ENCODE measurements around the gene RHOF.

RHOF gene

DNA sequence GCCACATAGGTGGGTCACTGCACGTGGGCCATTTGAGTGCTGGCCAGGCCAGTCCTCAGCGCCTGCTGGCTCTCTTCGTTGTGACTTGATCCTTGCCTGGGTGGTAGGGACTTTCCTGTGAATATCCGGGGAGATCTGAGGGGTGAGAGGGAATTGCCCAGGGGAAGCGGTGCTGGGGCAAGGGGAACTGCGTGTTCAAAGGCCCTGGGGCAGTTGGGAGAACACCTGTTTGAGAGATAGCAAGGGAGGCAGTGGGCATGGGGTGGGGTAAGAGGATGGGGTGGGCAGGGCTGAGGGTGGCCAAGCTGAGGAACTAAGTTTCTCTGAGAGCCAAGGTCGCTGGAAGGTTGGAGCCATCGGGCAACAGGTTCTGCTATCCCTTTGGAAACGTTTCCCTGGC, 35.3 kb upstream of the RHOF start:
- H3K27ac ChIP-seq (ENCODE audit: low read depth, low read length), result no peak overlapping the region
- H2AFZ ChIP-seq (ENCODE audit: low read length, unreplicated experiment), result no peak overlapping the region
- H3K79me2 ChIP-seq (ENCODE audit: control insufficient read depth, insufficient read depth, low read length, unreplicated experiment), result no peaks in the 10 kb centered on the region
- no peaks in the 10 kb centered on the region for H3K27me3 ChIP-seq (ENCODE audit: insufficient read depth, low read length)
- H3K4me3 ChIP-seq (ENCODE audit: low read depth, low read length), result no peak overlapping the region
- H3K36me3 ChIP-seq (ENCODE audit: insufficient read depth, low read length), result peaks cover 16% of the 10 kb centered on the region; the same call in 1 of the 2 replicates
- no peaks in the 10 kb centered on the region for H3K4me1 ChIP-seq (ENCODE audit: control insufficient read depth, insufficient read depth, low read length, unreplicated experiment)

- H3K27me3 ChIP-seq (ENCODE audit: insufficient read depth, low read length), result no peaks in the 10 kb centered on the region
- no peak overlapping the region for H2AFZ ChIP-seq (ENCODE audit: low read length, unreplicated experiment)
- no peak overlapping the region for H3K27ac ChIP-seq (ENCODE audit: low read depth, low read length)
- H3K4me1 ChIP-seq (ENCODE audit: control insufficient read depth, insufficient read depth, low read length, unreplicated experiment), result no peaks in the 10 kb centered on the region
- no peaks in the 10 kb centered on the region for H3K79me2 ChIP-seq (ENCODE audit: control insufficient read depth, insufficient read depth, low read length, unreplicated experiment)
- peaks cover 16% of the 10 kb centered on the region; the same call in 1 of the 2 replicates for H3K36me3 ChIP-seq (ENCODE audit: insufficient read depth, low read length)
- no peak overlapping the region for H3K4me3 ChIP-seq (ENCODE audit: low read depth, low read length)
Measured at GRCh38 chr12:121828306-121828705, 34.8 kb upstream of the RHOF start.

GRCh38 chr12:121827351-121828099, 34.0 kb upstream of the RHOF start:
- peaks cover 16% of the 10 kb centered on the region; the same call in 1 of the 2 replicates for H3K36me3 ChIP-seq (ENCODE audit: insufficient read depth, low read length)
- H3K4me1 ChIP-seq (ENCODE audit: control insufficient read depth, insufficient read depth, low read length, unreplicated experiment), result no peaks in the 10 kb centered on the region
- H3K79me2 ChIP-seq (ENCODE audit: control insufficient read depth, insufficient read depth, low read length, unreplicated experiment), result no peaks in the 10 kb centered on the region

DNA sequence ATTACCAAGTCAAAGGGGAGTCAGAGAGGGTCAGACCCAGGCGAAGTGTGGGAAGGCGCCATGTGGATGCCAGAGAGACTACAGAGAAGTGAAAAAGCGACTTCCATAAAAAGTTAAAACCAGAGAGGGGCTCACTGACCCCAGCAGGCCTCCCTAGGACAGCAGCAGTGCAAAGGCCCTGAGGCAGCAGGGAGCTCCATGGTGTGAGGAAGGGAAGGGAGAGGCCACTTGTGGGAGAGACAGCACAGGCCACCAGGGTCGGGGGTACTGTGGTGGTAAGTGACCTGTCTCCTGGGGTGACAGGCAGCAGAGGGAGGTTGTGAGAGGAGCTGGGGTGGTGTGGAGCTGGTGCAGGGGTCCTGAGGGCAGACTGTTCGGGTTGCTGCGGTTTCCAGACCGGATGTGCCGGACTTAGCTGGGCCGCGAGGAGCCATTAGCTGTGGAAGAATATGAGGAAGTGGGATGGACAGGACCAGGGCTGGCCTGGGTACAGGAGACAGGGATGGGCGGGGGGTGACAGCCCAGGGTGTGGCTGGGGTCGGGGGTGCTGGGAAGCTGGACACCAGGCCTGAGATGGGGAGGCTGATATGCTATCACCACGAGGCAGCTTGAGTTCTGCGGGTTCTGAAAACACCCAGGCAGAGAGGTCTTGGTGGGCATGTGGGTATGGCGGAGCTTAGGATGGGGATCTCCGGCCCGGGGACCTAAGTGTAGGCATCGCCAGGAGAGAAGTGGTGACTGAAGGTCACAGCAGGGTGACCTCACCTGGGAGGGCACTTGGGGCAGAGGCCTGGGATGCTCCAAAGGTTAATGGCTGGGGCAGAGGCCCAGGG, 33.0 kb upstream of the RHOF start:
- H3K27ac ChIP-seq (ENCODE audit: low read depth, low read length), result no peak overlapping the region
- no peak overlapping the region for H3K4me3 ChIP-seq (ENCODE audit: low read depth, low read length)
- no peaks in the 10 kb centered on the region for H3K27me3 ChIP-seq (ENCODE audit: insufficient read depth, low read length)
- H2AFZ ChIP-seq (ENCODE audit: low read length, unreplicated experiment), result no peak overlapping the region
- peaks cover 11% of the 10 kb centered on the region; the same call in 1 of the 2 replicates for H3K36me3 ChIP-seq (ENCODE audit: insufficient read depth, low read length)
- no peaks in the 10 kb centered on the region for H3K4me1 ChIP-seq (ENCODE audit: control insufficient read depth, insufficient read depth, low read length, unreplicated experiment)
- no peaks in the 10 kb centered on the region for H3K79me2 ChIP-seq (ENCODE audit: control insufficient read depth, insufficient read depth, low read length, unreplicated experiment)

More at GRCh38 chr12:121827351-121828099, 34.0 kb upstream of the RHOF start:
- no peak overlapping the region for H3K4me3 ChIP-seq (ENCODE audit: low read depth, low read length)
- H2AFZ ChIP-seq (ENCODE audit: low read length, unreplicated experiment), result no peak overlapping the region
- H3K27me3 ChIP-seq (ENCODE audit: insufficient read depth, low read length), result no peaks in the 10 kb centered on the region
- H3K27ac ChIP-seq (ENCODE audit: low read depth, low read length), result no peak overlapping the region

DNA sequence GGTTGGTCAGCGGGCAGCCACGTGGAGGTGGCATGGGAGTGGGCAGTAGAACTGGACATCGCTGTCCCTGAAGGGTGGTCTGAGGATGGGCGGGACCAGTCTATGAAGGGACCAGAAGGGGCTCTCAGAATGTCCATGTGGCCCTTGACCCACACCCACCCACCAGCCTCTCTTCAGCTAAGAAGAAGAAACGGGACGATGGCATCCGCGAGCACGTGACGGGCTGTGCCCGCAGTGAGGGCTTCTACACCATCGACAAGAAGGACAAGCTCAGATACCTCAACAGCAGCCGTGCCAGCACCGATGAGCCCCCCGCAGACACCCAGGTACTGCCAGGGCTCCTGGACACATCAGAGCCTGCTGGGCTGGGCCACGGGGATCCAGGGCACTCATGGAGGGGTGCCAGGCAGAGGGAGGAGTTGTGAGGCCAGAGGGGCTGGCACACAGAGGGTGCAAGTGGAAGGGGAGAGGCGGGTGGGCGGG, 31.6 kb upstream of the RHOF start:
- Histone ChIP-seq H3K27me3 (ENCODE audit: insufficient read depth, low read length) (no peaks in the 10 kb centered on the region), H2AFZ (ENCODE audit: low read length, unreplicated experiment) (no peak overlapping the region), H3K79me2 (ENCODE audit: control insufficient read depth, insufficient read depth, low read length, unreplicated experiment) (no peaks in the 10 kb centered on the region), H3K4me1 (ENCODE audit: control insufficient read depth, insufficient read depth, low read length, unreplicated experiment) (no peaks in the 10 kb centered on the region), H3K27ac (ENCODE audit: low read depth, low read length) (no peak overlapping the region), H3K36me3 (ENCODE audit: insufficient read depth, low read length) (peaks cover 12% of the 10 kb centered on the region; the same call in 1 of the 2 replicates), H3K4me3 (ENCODE audit: low read depth, low read length) (no peak overlapping the region)

GRCh38 chr12:121823727-121824115, 30.2 kb upstream of the RHOF start:
- H3K79me2 ChIP-seq (ENCODE audit: control insufficient read depth, insufficient read depth, low read length, unreplicated experiment), result no peaks in the 10 kb centered on the region
- no peak overlapping the region for H3K4me3 ChIP-seq (ENCODE audit: low read depth, low read length)
- peaks cover 13% of the 10 kb centered on the region; the same call in 1 of the 2 replicates for H3K36me3 ChIP-seq (ENCODE audit: insufficient read depth, low read length)
- no peaks in the 10 kb centered on the region for H3K4me1 ChIP-seq (ENCODE audit: control insufficient read depth, insufficient read depth, low read length, unreplicated experiment)
- no peak overlapping the region for H3K27ac ChIP-seq (ENCODE audit: low read depth, low read length)
- no peak overlapping the region for H2AFZ ChIP-seq (ENCODE audit: low read length, unreplicated experiment)
- H3K27me3 ChIP-seq (ENCODE audit: insufficient read depth, low read length), result no peaks in the 10 kb centered on the region

DNA sequence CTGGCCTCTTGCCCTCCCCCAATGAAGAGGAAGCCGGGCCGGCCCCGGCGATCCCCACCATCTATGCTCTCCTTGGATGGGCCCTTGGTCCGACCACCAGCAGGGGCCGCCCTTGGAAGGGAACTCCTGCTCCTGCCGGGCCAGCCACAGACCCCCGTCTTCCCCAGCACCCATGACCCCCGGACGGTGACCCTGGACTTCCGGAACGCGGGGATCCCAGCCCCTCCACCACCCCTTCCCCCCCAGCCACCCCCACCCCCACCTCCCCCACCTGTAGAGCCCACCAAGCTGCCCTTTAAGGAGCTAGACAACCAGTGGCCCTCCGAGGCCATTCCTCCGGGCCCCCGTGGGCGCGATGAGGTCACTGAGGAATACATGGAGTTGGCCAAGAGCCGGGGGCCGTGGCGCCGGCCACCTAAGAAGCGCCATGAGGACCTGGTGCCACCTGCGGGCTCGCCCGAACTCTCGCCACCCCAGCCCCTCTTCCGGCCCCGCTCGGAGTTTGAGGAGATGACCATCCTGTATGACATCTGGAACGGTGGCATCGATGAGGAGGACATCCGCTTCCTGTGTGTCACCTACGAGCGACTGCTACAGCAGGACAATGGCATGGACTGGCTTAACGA, 29.7 kb upstream of the RHOF start:
- Histone ChIP-seq H3K4me1 (ENCODE audit: control insufficient read depth, insufficient read depth, low read length, unreplicated experiment) (no peaks in the 10 kb centered on the region), H2AFZ (ENCODE audit: low read length, unreplicated experiment) (no peak overlapping the region), H3K27me3 (ENCODE audit: insufficient read depth, low read length) (no peaks in the 10 kb centered on the region), H3K4me3 (ENCODE audit: low read depth, low read length) (no peak overlapping the region), H3K36me3 (ENCODE audit: insufficient read depth, low read length) (peaks cover 11% of the 10 kb centered on the region; the same call in 1 of the 2 replicates), H3K27ac (ENCODE audit: low read depth, low read length) (no peak overlapping the region), H3K79me2 (ENCODE audit: control insufficient read depth, insufficient read depth, low read length, unreplicated experiment) (no peaks in the 10 kb centered on the region)

DNA sequence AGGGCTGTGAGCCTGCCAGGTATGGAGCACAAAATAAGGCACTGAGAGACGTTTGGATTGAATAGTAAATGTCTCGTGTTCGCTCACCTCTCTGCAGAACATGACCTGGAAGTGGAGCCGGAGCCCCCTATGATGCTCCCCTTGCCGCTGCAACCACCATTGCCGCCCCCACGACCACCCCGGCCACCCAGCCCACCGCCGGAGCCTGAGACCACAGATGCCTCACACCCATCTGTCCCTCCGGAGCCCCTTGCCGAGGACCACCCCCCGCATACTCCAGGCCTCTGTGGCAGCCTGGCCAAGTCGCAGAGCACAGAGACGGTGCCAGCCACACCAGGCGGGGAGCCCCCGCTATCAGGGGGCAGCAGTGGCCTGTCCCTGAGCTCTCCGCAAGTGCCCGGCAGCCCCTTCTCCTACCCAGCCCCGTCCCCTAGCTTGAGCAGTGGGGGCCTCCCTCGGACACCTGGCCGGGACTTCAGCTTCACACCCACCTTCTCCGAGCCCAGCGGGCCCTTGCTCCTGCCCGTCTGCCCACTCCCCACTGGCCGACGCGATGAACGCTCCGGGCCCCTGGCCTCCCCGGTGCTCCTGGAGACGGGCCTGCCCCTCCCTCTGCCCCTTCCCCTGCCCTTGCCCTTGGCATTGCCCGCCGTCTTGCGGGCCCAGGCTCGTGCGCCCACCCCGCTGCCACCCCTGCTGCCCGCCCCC, 29.1 kb upstream of the RHOF start:
- H3K27me3 ChIP-seq (ENCODE audit: insufficient read depth, low read length), result no peaks in the 10 kb centered on the region
- H3K36me3 ChIP-seq (ENCODE audit: insufficient read depth, low read length), result peaks cover 7% of the 10 kb centered on the region; the same call in 1 of the 2 replicates

DNA sequence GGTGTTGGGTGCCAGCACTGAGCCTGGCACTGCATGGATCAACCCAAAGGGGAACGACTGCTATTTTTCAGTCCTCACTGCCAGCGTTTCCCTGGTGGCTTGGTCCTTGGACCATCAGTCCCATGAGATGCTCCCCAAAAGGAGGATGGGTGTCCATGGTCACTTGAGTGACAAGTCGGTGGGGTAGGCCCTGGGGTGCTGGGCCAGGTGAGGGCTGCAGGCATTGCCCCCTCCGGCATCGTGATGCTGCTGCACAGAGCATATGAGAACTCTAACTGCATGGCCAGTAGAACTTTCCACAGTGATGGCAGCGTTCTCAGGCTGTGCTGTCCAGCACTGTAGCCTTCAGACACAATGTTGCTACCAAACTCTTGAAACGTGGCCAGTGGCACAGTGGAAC, 26.6 kb upstream of the RHOF start:
- Histone ChIP-seq H3K79me2 (ENCODE audit: control insufficient read depth, insufficient read depth, low read length, unreplicated experiment) (no peaks in the 10 kb centered on the region), H3K36me3 (ENCODE audit: insufficient read depth, low read length) (peaks cover 13% of the 10 kb centered on the region), H3K27me3 (ENCODE audit: insufficient read depth, low read length) (no peaks in the 10 kb centered on the region), H3K4me1 (ENCODE audit: control insufficient read depth, insufficient read depth, low read length, unreplicated experiment) (no peaks in the 10 kb centered on the region), H2AFZ (ENCODE audit: low read length, unreplicated experiment) (no peak overlapping the region), H3K4me3 (ENCODE audit: low read depth, low read length) (no peak overlapping the region), H3K27ac (ENCODE audit: low read depth, low read length) (no peak overlapping the region)

More for the DNA sequence above, 29.1 kb upstream of the RHOF start:
- Histone ChIP-seq H2AFZ (ENCODE audit: low read length, unreplicated experiment) (no peak overlapping the region), H3K27ac (ENCODE audit: low read depth, low read length) (no peak overlapping the region), H3K4me3 (ENCODE audit: low read depth, low read length) (no peak overlapping the region), H3K79me2 (ENCODE audit: control insufficient read depth, insufficient read depth, low read length, unreplicated experiment) (no peaks in the 10 kb centered on the region), H3K4me1 (ENCODE audit: control insufficient read depth, insufficient read depth, low read length, unreplicated experiment) (no peaks in the 10 kb centered on the region)
